PC-9 (cell line): ENCODE data around the gene MCRIP1. TPM values are rescaled to one million over a fixed set of nuclear protein-coding genes. Genes with fewer than 3 reads are reported as not detected.

Source experiments
- BruUV-seq: library from RNA; stranded (reverse); fragments of 400-500 nt; replicated peaks from 2 replicates; lab custom pipeline; 2021; lab: Mats Ljungman, UMichigan
- CTCF ChIA-PET: fragments of 300-600 bp; sonication (Branson Sonifier 250); formaldehyde crosslinking; loops from one replicate; lab custom pipeline; 2022; ENCODE audit warnings: antibody characterized with exemption; lab: Charles Lee
- POLR2A ChIA-PET: fragments of 300-600 bp; sonication (Branson Sonifier 250); formaldehyde crosslinking; loops from one replicate; lab custom pipeline; 2022; ENCODE audit warnings: antibody characterized with exemption; ENCODE audit not compliant: unreplicated experiment; lab: Charles Lee
- DNase-seq, 2 experiments: peaks; one replicate each; pipeline versions ENCODE4 v3.0.0 to v3.0.0-alpha.2; 2015 to 2022; ENCODE audit warnings: mixed read lengths in 1 of 2
- H2AFZ ChIP-seq: fragments of 200-600 bp; sonication (generic); 2 replicates; pipeline ENCODE4 v1.8.1; 2017; ENCODE audit warnings: antibody characterized with exemption
- H3F3A ChIP-seq: fragments of 200-600 bp; sonication (generic); 2 replicates; pipeline ENCODE4 v1.8.1; 2017; ENCODE audit warnings: antibody characterized with exemption, mild to moderate bottlenecking, low read depth; ENCODE audit not compliant: insufficient read depth
- H3K27ac ChIP-seq: fragments of 200-600 bp; sonication (generic); 2 replicates; pipeline ENCODE4 v1.6.1; 2016; ENCODE audit warnings: mixed run types
- H3K27me3 ChIP-seq: fragments of 200-600 bp; sonication (generic); 2 replicates; pipeline ENCODE4 v1.6.1; 2016; ENCODE audit warnings: low read depth, mixed run types; ENCODE audit not compliant: insufficient read depth
- H3K36me3 ChIP-seq: fragments of 200-600 bp; sonication (generic); 2 replicates; pipeline ENCODE4 v1.6.1; 2016; ENCODE audit warnings: low read depth, mixed run types
- H3K4me1 ChIP-seq: fragments of 200-600 bp; sonication (generic); replicated peaks from 2 replicates; pipeline ENCODE4 v1.6.1; 2016; ENCODE audit warnings: mixed run types; ENCODE audit not compliant: insufficient read depth
- H3K4me2 ChIP-seq: fragments of 200-600 bp; sonication (generic); 2 replicates; pipeline ENCODE4 v1.6.1; 2017; ENCODE audit warnings: mixed run types
- H3K4me3 ChIP-seq: fragments of 200-600 bp; sonication (generic); 2 replicates; pipeline ENCODE4 v1.6.1; 2016; ENCODE audit warnings: mixed run types
- H3K79me2 ChIP-seq: fragments of 200-600 bp; sonication (generic); 2 replicates; pipeline ENCODE4 v1.6.1; 2017; ENCODE audit warnings: low read depth, mixed run types
- H3K9me2 ChIP-seq: fragments of 200-600 bp; sonication (generic); 2 replicates; pipeline ENCODE4 v1.8.1; 2017; ENCODE audit warnings: mild to moderate bottlenecking; ENCODE audit not compliant: insufficient read depth
- H3K9me3 ChIP-seq: fragments of 200-600 bp; sonication (generic); 2 replicates; pipeline ENCODE4 v1.8.1; 2016; ENCODE audit warnings: low read depth; ENCODE audit not compliant: insufficient read depth
- H4K20me1 ChIP-seq: fragments of 200-600 bp; sonication (generic); 2 replicates; pipeline ENCODE4 v1.8.1; 2017; ENCODE audit not compliant: insufficient read depth
- EZH2 ChIP-seq: fragments of 200-600 bp; sonication (generic); IDR thresholded peaks from 2 replicates; pipeline ENCODE4 v1.8.0; 2017; ENCODE audit warnings: antibody characterized with exemption, low read depth
- intact Hi-C: fragments of 100-400 bp; cut with micrococcal nuclease; formaldehyde crosslinking; loops from one replicate; pipeline ENCODE4 v1.10.0; 2022; ENCODE audit not compliant: unreplicated experiment
- total RNA-seq: library from RNA; stranded (reverse); gene quantifications from 2 replicates; pipeline ENCODE4 v1.2.3, GENCODE V29; 2021
- TF ChIP-seq, protein P1 (sequence below): fragments of 200-600 bp; sonication (generic); conservative IDR thresholded peaks from 2 replicates; pipeline ENCODE4 v1.6.1; 2017; ENCODE audit warnings: mixed run types, antibody characterized with exemption, mild to moderate bottlenecking, moderate library complexity

The MCRIP1 gene
- total RNA-seq, 1 experiment from 2014 or later = 53.8 TPM

DNA sequence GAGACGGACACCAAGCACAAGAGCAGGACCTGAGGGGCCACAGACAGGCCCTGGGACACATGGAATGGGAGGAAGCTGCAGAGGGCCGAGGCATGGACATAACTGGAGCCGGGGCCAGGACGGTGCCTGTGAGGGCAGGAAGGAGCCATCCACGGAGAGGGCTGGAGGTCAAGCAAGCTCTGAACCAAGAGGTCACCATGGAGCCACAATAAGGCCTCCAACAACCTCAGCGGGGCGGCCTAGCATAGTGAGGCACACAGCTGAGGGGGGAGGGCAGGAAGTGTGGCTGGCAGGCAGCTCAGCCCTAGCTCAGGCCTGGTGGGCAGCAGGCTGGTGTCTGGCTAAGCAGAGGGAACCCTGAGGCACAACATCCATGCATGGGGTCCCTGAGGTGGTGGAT, 4.4 kb downstream of the MCRIP1 start:
- TF ChIP-seq, protein P1, sequence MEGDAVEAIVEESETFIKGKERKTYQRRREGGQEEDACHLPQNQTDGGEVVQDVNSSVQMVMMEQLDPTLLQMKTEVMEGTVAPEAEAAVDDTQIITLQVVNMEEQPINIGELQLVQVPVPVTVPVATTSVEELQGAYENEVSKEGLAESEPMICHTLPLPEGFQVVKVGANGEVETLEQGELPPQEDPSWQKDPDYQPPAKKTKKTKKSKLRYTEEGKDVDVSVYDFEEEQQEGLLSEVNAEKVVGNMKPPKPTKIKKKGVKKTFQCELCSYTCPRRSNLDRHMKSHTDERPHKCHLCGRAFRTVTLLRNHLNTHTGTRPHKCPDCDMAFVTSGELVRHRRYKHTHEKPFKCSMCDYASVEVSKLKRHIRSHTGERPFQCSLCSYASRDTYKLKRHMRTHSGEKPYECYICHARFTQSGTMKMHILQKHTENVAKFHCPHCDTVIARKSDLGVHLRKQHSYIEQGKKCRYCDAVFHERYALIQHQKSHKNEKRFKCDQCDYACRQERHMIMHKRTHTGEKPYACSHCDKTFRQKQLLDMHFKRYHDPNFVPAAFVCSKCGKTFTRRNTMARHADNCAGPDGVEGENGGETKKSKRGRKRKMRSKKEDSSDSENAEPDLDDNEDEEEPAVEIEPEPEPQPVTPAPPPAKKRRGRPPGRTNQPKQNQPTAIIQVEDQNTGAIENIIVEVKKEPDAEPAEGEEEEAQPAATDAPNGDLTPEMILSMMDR = no peak
- TF ChIP-seq EZH2 = no peak
- Histone ChIP-seq H4K20me1 (no peaks in the 10 kb centered on the region), H3K27me3 (no peaks in the 10 kb centered on the region), H3K4me3 (no peak overlapping the region), H3K4me1 (no peaks in the 10 kb centered on the region), H3K9me3 (no peaks in the 10 kb centered on the region), H3K9me2 (no peaks in the 10 kb centered on the region), H2AFZ (no peak overlapping the region), H3F3A (no peaks in the 10 kb centered on the region; the same call in 1 of the 2 replicates), H3K4me2 (no peak overlapping the region), H3K27ac (no peak overlapping the region), H3K36me3 (no peaks in the 10 kb centered on the region), H3K79me2 (no peaks in the 10 kb centered on the region; the same call in 1 of the 2 replicates)
- intact Hi-C loops = no loop called here
- CTCF ChIA-PET = no interaction called here
- POLR2A ChIA-PET = no interaction called here
- no TSS peak for BruUV-seq
- DNase-seq = no peak

DNA sequence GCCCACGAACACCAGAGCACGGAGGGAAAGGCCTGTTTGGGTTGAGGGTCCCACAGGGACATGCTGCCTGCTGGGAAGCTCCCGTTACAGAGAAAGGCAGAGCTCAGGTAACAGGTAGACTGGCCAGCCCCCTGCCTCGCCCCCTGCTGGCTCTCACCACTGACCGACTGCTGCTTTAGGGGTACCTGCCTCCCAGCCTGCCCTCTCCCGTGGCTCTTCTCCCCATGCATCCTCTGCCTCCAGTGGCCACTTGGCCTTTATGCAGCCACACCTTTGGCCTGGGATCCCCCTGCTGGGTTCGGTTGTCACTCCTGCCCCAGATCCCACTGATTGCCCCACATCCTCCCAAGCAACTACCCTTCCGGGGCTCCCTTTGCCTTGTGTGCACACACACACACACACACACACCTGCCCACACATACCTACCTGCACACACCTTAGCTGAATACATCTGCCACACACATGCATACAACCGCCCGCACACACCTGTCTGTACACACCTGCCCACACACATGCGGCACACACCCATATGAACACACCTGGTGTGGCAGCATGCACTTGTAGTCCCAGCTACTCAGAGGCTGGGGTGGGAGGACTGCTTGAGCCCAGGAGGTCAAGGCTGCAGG, 7.1 kb downstream of the MCRIP1 start:
- Histone ChIP-seq H3K79me2 (no peaks in the 10 kb centered on the region), H3K36me3 (no peaks in the 10 kb centered on the region), H3K27me3 (no peaks in the 10 kb centered on the region), H4K20me1 (no peaks in the 10 kb centered on the region), H3K9me2 (no peaks in the 10 kb centered on the region), H3K9me3 (no peaks in the 10 kb centered on the region), H3K4me2 (no peak overlapping the region), H3K27ac (no peak overlapping the region), H3K4me3 (no peak overlapping the region), H3K4me1 (no peaks in the 10 kb centered on the region), H3F3A (no peaks in the 10 kb centered on the region; the same call in 1 of the 2 replicates), H2AFZ (no peak overlapping the region)
- TF ChIP-seq, protein P1 = no peak
- no peak for TF ChIP-seq EZH2
- ChIA-PET CTCF (interaction anchor here (0.8 kb wide), 1 partner anchor 575 kb away, joined by 3 read pairs; no protein-coding TSS in a partner anchor), POLR2A (no interaction called here)
- no TSS peak for BruUV-seq
- no peak for DNase-seq
- intact Hi-C loops = no loop called here

DNA sequence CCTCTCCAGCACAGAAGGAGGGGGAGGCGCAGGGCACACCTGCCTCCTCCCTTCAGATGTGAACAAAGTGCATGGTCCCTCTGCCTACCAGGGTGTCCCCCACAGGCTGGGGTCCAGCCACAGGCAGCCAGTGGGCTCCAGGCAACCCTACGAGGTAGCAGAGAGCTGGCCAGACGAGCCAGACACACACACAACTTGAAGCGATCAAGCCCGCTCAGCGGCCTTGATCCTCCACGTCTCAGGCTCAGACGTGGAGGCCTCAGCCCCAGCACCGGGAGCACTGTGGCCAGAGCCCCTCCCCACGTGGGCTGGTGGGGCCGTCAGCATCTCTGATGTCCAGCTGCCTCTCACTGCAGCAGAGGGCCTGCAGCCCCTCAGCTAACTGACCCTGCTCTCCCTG, 8.5 kb downstream of the MCRIP1 start:
- no peaks in the 10 kb centered on the region for H3K27me3 ChIP-seq
- H3K9me3 ChIP-seq = no peaks in the 10 kb centered on the region
- ChIA-PET POLR2A (no interaction called here), CTCF (no interaction called here)
- TF ChIP-seq, protein P1 = no peak
- TF ChIP-seq EZH2 = no peak
- no TSS peak for BruUV-seq
- DNase-seq = no peak
- H3K4me1 ChIP-seq = no peaks in the 10 kb centered on the region
- H3K9me2 ChIP-seq = no peaks in the 10 kb centered on the region
- H3K4me3 ChIP-seq = no peak overlapping the region
- H2AFZ ChIP-seq = no peak overlapping the region
- H3K4me2 ChIP-seq = no peak overlapping the region
- intact Hi-C loops = no loop called here
- H4K20me1 ChIP-seq = no peaks in the 10 kb centered on the region
- no peaks in the 10 kb centered on the region; the same call in 1 of the 2 replicates for H3F3A ChIP-seq
- H3K36me3 ChIP-seq = no peaks in the 10 kb centered on the region
- no peak overlapping the region for H3K27ac ChIP-seq
- no peaks in the 10 kb centered on the region for H3K79me2 ChIP-seq
